Psoas muscle (tissue), 8 donors: Measurements from ENCODE around the gene SETD1B. TPM values are rescaled to one million over a fixed set of nuclear protein-coding genes. Genes with fewer than 3 reads are reported as not detected.

Source experiments
- ATAC-seq, 4 donors: fragments of 200-7000 bp; cut with Tn5 transposase; one replicate each; pipeline ENCODE4 v1.9.1; 2020; ENCODE audit warnings: moderate library complexity in 3 of 4, mild to moderate bottlenecking in 2 of 4
- DNase-seq, 2 donors: peaks; one replicate each; pipeline ENCODE4 v3.0.0-alpha.2; 2020
- H3K27ac ChIP-seq: fragments of 200-600 bp; one replicate; pipeline ENCODE4 v1.8.0; 2022
- H3K27me3 ChIP-seq, 3 donors: fragments of 200-600 bp in 1 of 3; one replicate each; pipeline versions ENCODE4 v1.6.1 to v1.8.0; 2013 to 2022; ENCODE audit warnings: low read length in 2 of 3, mild to moderate bottlenecking in 2 of 3, moderate library complexity in 1 of 3; ENCODE audit not compliant: insufficient read depth in 3 of 3
- H3K36me3 ChIP-seq, 2 donors: fragments of 200-600 bp in 1 of 2; one replicate each; pipeline versions ENCODE4 v1.6.1 to v1.8.0; 2013 to 2022; ENCODE audit warnings: low read depth in 1 of 2, mild to moderate bottlenecking in 1 of 2, moderate library complexity in 1 of 2; ENCODE audit not compliant: insufficient read depth in 1 of 2
- H3K4me1 ChIP-seq: fragments of 200-600 bp; one replicate; pipeline ENCODE4 v1.8.0; 2022
- H3K4me3 ChIP-seq: fragments of 200-600 bp; one replicate; pipeline ENCODE4 v1.8.0; 2022; ENCODE audit warnings: mild to moderate bottlenecking
- H3K9me3 ChIP-seq: fragments of 200-600 bp; one replicate; pipeline ENCODE4 v1.8.0; 2022
- WGBS, 3 donors: extraction: QIAGEN DNeasy Blood & Tissue Kit; methylation state at CpG; one replicate each; pipeline versions ENCODE4 v1.1.6 to v1.1.7; 2013; 5-methylcytosine and 5-hydroxymethylcytosine counted together
- intact Hi-C, 2 donors: fragments of 100-400 bp; cut with DNase I; formaldehyde crosslinking; loops; one replicate each; pipeline versions ENCODE4 v1.11.0 to v1.14.2; 2022
- polyA plus RNA-seq, 3 donors: library from polyadenylated mRNA; stranded (reverse); fragments of 200-250 nt; gene quantifications; one replicate each; pipeline ENCODE4 v1.2.3, GENCODE V29; 2013
- total RNA-seq, 4 donors: library from RNA; stranded (reverse); fragmentation: NEBNext Ultra II Directional in 2 of 4; extraction: Animal tissue kit (Norgen Biotek cat#: 25700) in 2 of 4; gene quantifications; one replicate each; pipeline versions ENCODE4 v1.2.1 to v1.2.4, GENCODE V29; 2021 to 2023
- TF ChIP-seq, protein P1 (sequence below): fragments of 200-600 bp; IDR thresholded peaks from one replicate; pipeline ENCODE4 v1.8.0; 2022; ENCODE audit warnings: antibody characterized with exemption
- donor health status: healthy with polysubstance abuse.
- donor health status: DM: no; HTN: no; CAD: no; lungs with moderate emphysema.
- donor health status: Bipolar disorder and iron deficiency.
- donor health status: healthy.
- donor health status: DM: yes; HTN: yes; CAD: no.
- donor health status: DM: no; HTN: no; CAD: no.
- donor health status: DM: no; HTN: no; CAD: no.
- donor health status: DM: yes; HTN: yes; CAD: no.

The SETD1B gene
- total and polyA plus RNA-seq, 7 donors: 2.8 to 13.0 (median 9.2) TPM

DNA sequence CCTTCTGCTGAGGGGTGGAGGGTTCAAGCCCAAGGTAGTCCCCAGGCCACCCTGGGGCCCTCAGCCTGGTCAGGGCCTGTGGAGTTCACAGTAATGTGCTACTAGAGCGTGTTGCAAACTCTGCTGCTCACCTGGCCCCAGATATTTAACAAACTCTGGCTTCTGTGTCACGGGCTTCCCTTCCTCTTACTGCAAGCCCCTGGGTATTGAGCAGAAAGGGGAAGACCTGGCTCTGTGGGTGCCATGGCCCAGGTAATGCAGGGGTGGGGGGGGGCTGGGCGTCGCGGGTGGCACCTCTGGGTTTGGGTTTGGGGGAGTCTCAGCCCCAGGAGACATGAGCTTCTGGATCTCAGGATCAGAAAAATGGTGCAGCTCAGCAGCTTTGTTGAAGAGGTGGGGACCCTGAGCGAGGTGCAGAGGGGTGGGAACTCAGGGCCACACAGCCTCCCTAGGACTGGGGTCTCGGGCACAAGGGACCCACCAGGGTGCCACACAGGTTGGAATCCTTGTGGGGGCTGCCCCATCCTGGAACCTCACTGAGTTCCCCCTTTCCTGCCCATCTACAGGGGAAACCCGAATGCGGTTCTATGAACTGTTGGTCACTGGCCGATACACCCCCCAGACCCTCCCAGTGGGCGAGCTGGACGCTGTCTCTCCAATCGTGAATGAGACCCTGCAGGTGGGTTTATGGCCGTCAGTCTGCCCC is 4.0 kb downstream of the SETD1B start:
- H3K9me3 ChIP-seq: no peaks in the 10 kb centered on the region
- peaks cover 45% of the 10 kb centered on the region for H3K4me1 ChIP-seq
- WGBS, 3 donors: 73 to 86% (median 81%) methylated on average over 14 of the region's 14 CpGs
- no peak overlapping the region for H3K27ac ChIP-seq
- H3K4me3 ChIP-seq: peak overlapping the region; percentile 86
- peaks cover 3 to 34% of the 10 kb centered on the region in 2 donors for H3K36me3 ChIP-seq
- TF ChIP-seq, protein P1, sequence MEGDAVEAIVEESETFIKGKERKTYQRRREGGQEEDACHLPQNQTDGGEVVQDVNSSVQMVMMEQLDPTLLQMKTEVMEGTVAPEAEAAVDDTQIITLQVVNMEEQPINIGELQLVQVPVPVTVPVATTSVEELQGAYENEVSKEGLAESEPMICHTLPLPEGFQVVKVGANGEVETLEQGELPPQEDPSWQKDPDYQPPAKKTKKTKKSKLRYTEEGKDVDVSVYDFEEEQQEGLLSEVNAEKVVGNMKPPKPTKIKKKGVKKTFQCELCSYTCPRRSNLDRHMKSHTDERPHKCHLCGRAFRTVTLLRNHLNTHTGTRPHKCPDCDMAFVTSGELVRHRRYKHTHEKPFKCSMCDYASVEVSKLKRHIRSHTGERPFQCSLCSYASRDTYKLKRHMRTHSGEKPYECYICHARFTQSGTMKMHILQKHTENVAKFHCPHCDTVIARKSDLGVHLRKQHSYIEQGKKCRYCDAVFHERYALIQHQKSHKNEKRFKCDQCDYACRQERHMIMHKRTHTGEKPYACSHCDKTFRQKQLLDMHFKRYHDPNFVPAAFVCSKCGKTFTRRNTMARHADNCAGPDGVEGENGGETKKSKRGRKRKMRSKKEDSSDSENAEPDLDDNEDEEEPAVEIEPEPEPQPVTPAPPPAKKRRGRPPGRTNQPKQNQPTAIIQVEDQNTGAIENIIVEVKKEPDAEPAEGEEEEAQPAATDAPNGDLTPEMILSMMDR: no peak
- ATAC-seq (no peak), DNase-seq (no peak)
- H3K27me3 ChIP-seq: no peaks in the 10 kb centered on the region
- intact Hi-C loops: no loop called here

DNA sequence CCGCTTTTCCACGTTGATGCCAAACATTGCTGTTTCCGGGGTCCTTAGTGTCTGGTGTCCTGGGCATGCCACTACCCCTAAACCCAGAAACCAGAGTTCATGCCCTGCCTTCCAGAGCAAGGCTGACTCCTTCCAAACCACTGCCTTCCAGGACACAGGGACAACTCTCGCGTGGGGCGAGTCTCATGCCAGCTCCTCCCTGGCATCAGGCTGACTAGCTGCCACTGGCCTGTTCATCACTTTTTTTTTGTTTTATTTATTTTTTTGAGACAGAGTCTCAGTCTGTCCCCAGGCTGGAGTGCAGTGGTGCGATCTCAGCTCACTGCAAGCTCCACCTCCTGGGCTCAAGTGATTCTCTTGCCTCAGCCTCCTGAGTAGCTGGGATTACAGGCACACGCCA is 4.8 kb downstream of the SETD1B start:
- TF ChIP-seq, protein P1: no peak
- 74 to 87% (median 75%) methylated on average over 8 of the region's 8 CpGs for WGBS, 3 donors
- H3K27ac ChIP-seq: peak overlapping the region; percentile 16
- no peaks in the 10 kb centered on the region for H3K9me3 ChIP-seq
- DNase-seq: peak in 1 of 2 donors; percentile 29
- H3K4me1 ChIP-seq: peaks cover 53% of the 10 kb centered on the region
- intact Hi-C loops: no loop called here
- peaks cover 3 to 36% of the 10 kb centered on the region in 2 donors for H3K36me3 ChIP-seq
- H3K4me3 ChIP-seq: no peak overlapping the region
- ATAC-seq: no peak
- H3K27me3 ChIP-seq: no peaks in the 10 kb centered on the region

DNA sequence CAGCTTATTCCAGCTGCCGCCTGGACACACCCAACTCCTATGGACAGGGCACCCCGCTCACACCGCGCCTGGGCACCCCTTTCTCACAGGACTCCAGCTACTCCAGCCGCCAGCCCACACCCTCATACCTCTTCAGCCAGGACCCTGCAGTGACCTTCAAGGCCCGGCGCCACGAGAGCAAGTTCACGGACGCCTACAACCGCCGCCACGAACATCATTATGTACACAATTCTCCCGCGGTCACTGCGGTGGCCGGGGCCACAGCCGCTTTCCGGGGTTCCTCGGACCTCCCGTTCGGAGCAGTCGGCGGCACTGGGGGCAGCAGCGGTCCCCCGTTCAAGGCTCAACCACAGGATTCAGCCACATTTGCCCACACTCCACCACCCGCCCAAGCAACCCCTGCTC is 5.9 kb downstream of the SETD1B start:
- Histone ChIP-seq H3K27me3 (no peaks in the 10 kb centered on the region), H3K36me3 (peaks cover 3 to 43% of the 10 kb centered on the region in 2 donors), H3K9me3 (no peaks in the 10 kb centered on the region), H3K4me3 (no peak overlapping the region), H3K27ac (no peak overlapping the region), H3K4me1 (peaks cover 56% of the 10 kb centered on the region)
- ATAC-seq (no peak), DNase-seq (peak; percentile 16 to 51)
- TF ChIP-seq, protein P1: no peak
- 91 to 93% (median 93%) methylated on average over 27 of the region's 27 CpGs for WGBS, 3 donors
- intact Hi-C loops: loop anchor here (5.0 kb wide), 1 partner anchor 32 kb away; no protein-coding TSS in a partner anchor

DNA sequence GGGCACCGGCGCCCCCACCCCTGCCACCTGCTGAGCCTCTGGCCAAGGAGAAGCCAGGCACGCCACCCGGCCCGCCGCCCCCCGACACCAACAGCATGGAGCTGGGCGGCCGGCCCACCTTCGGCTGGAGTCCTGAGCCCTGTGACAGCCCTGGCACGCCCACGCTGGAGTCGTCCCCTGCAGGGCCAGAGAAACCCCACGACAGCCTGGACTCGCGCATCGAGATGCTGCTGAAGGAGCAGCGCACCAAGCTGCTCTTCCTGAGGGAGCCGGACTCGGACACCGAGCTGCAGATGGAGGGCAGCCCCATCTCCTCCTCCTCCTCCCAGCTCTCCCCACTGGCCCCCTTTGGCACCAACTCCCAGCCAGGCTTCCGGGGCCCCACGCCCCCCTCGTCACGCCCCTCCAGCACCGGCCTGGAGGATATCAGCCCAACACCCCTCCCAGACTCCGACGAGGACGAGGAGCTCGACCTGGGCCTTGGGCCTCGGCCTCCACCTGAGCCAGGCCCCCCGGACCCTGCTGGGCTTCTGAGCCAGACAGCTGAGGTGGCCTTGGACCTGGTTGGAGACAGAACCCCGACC is 6.5 kb downstream of the SETD1B start:
- intact Hi-C loops: loop anchor here (5.0 kb wide), 1 partner anchor 33 kb away; no protein-coding TSS in a partner anchor
- peaks cover 54% of the 10 kb centered on the region for H3K4me1 ChIP-seq
- TF ChIP-seq, protein P1: no peak
- 72 to 78% (median 75%) methylated on average over 33 of the region's 33 CpGs for WGBS, 3 donors
- ATAC-seq: no peak
- H3K36me3 ChIP-seq: peaks cover 3 to 49% of the 10 kb centered on the region in 2 donors
- no peak overlapping the region for H3K27ac ChIP-seq
- no peaks in the 10 kb centered on the region for H3K9me3 ChIP-seq
- peak overlapping the region; percentile 78 for H3K4me3 ChIP-seq
- no peaks in the 10 kb centered on the region for H3K27me3 ChIP-seq
- DNase-seq: peak; percentile 13 to 56
